ENCODE measurements around the gene SH3TC2.
A peak's percentile ranks its signal among the peaks of the same experiment; 100 is the strongest.

Gene SH3TC2

DNA sequence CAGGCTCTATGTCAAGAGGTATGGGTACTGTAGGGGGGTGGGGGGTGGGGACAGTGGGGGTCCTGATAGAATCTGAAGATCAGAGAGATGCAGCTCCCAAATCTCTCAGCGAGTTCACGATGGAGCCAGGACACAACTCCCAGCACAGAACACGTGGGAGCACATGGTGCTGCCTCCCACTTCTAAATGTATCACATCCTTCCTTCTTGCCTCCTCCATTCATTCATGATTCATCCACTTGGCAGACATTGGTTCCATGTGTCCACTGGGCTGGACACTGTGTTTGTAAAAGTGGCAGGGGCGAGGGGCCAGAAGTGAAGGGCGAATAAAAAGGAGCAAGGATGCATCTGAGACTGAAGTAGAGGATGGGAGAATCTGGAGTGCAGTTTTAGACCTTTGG is 33.9 kb downstream of the SH3TC2 start:
- no peak for DNase-seq (ENCODE audit: low spot score)

DNA sequence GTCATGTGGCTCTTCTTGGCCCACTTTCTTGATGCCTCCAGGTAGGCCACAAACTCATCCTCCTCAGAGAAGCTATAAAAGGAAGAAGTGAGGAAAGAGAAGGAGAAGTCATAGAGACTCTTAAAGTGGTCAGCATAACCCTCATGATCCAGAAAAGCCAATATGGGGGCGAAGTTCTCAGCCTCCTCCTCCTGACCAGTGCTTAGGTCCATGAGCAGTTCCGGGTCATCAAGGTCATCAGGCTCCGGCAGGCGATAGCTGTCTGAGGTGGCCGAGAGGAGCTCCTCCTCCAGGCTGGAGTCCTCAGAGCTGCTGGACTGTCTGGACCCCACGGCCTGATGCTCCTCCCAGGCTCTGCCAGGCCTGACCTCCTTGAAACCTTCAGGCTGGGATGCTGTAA is 34.7 kb downstream of the SH3TC2 start:
- DNase-seq (ENCODE audit: low spot score), result no peak

DNA sequence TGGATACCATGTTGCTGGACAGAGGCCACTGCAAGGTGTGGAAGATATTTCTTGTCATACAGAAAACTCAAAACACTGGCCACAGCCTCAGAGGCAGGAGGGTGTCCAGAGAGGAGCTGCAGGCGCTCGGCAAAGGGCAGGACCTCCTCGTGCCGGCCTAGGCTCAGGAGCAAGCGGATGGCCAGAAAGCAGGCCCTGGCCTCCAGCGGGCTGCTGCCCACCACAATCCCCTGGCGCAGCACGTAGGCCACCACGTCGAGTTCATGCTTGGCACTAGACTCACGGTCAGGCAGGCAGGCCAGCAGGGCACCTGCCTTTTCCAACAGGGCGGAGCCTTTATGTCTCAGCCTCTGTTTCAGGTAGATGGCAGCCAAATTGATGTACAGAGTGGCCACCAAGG is 35.2 kb downstream of the SH3TC2 start:
- DNase-seq (ENCODE audit: low spot score), result no peak

DNA sequence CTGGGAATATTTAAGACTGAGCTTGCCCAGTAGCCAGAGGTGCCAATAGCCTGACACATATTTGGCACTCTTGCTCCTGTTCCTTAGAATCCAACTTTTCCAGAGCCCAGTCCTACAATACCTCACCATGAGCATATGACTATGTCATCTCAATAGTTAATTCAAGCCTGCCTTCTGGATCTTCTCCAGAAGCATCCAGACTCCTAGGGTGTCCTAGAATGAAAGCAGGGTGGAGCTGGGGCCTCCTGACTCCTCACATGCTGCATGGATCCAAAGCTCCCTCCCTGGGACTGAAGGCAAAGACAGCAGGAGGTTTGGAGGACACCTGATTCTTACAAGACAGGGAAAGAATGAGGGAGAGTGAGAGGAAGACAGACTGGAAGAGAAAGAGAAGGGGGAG is 37.9 kb downstream of the SH3TC2 start:
- no peak for DNase-seq (ENCODE audit: low spot score)

DNA sequence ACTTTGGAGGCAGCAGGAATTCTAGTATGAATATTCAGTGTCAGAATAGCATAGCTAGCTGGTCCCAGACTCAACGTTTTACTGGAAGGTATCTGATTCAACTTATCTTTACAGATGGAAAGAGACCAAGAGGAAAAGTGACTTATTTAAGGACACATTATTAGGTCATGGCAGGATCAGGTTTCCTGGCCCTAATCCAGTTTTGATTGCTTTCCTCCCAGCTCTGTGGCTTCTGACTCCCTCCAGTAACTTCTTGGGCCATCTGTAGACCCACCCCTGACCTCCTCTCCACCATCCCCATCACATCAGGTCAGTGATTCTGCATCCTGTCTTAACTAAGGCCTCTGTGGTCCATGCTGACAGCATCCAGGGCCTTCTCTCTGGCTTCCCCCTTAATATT is 38.4 kb downstream of the SH3TC2 start:
- peak; percentile 22 for DNase-seq (ENCODE audit: low spot score)

DNA sequence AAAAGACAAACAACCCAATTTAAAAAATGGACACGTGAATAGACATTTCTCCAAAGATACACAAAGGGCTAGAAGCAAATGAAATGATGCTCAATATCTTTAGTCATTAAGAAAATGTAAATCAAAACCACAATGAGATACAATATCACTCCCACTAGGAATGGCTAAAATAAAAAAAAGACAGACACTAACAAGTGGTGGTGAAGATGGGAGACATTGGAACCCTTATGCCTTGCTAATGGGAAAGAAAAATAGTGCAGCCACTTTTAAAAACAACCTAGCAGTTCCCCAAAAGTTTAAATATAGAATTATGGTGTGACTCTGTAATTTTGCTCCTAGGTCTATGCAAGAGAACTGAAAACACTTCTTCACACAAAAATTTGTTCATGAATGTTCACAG is 40.7 kb downstream of the SH3TC2 start:
- DNase-seq (ENCODE audit: low spot score), result no peak

DNA sequence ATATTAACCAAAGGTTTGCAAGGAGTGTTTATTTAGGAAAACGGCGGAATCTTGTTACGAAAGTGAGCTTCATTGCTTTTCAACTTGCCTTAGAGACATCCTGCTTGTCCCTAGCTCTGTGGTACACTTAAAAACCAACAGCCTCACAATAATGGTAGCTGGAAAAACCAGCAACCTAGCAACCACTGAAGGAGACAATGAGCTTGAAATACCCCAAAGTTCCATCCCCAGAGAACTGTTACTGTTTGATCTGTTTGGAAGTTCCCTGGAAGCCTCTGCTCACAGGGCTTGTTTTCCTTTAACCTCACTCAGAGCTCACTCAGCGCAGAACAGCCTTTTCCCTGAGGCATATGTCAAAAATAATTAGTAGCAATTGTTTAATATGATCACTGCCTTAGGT is 43.2 kb downstream of the SH3TC2 start:
- DNase-seq (ENCODE audit: low spot score), result no peak

DNA sequence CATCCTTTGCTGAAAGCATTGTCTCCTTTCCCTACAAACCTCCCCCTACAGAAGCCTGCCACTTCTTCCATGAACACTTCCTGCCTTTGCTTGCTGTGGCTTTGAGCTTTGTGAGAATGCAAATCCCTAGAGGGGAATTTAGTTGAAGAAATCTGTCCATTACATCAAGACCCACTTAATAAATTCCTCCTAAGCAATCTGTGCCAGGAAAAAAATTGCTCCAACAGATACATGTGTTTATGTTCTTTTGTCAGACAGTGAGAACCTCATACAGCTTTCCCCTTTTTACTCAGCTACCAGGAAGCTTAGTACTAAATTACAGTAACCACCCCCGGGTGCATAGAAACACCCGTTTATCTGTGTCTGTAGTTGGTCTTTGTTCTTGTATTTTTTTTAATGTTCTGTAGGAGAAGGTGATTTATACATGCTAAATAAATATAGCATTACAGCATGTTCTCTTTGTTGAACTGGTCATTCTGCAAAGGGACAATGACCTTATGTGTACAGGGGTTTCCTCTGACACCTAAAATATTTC is 43.9 kb downstream of the SH3TC2 start:
- DNase-seq (ENCODE audit: low spot score), result no peak

DNA sequence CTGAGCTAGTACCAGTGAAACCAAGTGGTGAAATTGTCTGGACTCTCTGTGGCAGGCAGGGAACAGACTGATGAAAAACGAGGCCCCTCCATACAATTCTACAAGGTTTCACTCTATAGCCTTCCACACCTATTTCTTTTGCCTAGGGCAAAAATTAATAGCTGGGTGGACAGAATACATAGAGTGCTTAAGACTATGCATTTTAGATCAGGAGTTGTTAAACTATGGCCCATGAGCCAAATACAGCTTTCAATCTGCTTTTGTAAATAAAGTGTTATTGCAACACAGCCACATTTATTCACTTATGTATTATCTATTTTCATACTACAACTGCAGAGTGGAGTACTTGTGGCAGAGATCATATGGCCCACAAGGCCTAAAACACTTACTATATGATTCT is 45.2 kb downstream of the SH3TC2 start:
- DNase-seq (ENCODE audit: low spot score), result no peak

DNA sequence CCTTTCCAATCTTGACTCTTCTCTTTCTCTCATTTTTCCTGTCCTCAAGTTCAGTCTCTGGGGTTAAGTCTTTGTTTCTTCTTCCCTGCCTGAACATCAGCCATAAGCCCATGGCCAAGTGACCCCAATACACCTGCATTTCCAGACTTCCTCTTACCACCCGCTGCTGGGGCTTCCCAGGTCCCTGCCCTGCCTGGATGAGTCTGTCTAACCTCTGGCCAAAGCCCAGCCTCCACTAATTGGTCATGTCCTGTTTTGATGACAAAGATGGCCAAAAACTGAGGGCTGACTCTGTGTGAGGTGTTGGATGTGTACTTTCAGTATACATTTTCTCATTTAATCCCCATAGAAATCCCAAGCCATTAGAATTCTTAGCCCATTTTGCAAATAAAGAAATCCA is 47.3 kb downstream of the SH3TC2 start:
- no peak for DNase-seq (ENCODE audit: low spot score)

DNA sequence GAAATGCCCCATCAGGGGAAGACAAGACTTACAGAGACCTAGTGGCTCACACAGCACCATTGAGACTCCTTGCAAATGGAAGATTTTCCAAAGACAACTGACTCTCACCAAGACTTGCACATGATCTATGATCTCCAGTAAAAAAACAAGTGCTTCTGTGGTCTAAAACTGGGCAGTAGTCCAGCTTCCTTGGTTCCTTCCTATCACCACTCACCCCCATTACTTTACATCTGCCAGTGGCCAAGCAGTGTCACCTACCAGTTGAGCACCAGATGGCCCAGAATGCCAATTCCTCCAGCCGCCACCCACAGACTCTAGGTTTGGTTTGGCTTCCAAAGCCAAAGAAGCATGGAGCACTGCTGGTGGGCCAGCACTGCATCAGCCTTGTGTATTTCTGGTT is 47.7 kb downstream of the SH3TC2 start:
- DNase-seq (ENCODE audit: low spot score), result no peak

DNA sequence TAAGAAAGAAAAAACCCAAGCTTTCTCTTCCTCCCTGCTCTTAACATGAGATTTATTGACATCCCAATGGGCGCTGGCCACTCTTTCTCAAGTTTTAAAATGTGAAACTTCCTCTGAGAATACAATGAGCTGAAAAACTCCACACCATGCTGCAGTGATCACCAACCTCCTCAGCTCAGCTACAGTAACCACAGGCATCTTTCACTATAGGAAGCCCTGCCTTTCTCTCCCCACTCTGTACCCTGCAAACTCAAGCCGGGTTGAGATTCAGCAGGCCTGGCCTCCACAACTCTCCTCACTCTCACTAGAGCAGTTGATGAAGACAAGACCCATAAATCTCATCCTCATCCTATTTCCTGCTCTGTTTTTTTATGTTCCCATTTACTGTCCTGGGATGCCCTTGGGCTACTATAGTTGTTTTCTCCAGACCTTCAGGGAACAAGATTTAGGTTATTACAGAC is 48.3 kb downstream of the SH3TC2 start:
- DNase-seq (ENCODE audit: low spot score), result no peak

DNA sequence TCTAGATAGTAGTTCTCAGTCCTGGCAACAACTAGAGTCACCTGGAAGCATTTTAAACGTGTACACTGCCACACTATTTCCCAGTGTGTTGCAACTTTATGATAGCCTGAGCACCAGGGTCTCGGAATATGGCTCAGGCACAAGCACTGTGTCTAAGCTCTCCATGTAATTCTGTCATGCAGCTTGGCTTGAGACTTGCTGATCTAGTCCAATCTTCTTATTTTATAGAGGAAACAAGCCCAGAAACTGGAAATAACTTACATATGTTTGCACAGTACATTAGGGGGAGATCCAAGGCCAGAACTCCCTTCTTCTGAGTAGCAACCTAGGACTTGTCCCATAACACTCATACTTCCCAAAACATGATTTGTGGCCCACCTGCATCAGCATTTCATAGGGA is 49.1 kb downstream of the SH3TC2 start:
- no peak for DNase-seq (ENCODE audit: low spot score)

DNA sequence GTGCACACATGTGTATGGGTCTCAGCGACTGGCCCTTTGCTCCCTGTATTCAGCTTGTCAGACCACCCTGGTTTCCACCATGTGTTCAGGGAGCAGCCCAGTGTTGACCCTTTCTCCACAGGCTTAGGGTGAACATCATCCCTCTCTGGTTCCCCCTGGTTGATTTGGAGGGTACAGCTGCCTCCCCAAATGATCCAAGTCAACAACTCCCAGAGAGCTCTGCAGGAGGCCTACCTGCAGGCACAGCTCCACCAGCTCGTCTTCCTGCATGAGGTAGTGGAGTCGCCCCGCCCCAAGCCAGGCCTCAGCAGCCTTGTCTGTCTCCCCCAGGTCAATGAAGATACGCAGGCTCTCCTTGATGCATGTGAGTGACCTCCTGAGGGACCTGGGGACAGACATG is 50.5 kb downstream of the SH3TC2 start:
- no peak for DNase-seq (ENCODE audit: low spot score)

DNA sequence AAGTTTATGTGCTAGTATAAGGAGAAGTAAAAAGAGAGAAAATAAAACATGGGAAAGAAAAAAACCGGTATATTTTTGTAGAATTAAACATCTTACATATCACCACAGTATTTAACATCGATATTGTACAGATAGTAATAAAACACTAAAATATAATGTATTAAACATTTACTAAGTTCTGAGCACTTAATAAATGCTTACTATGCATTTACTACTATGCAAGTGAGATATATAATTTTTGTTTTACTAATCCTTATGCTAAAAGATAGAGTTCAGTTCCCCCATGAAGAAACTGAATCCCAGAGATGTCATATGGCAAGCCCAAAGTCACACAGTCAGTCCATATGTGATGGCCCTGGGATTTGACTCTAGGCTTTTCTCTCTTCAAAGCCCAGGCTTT is 51.1 kb downstream of the SH3TC2 start:
- DNase-seq (ENCODE audit: low spot score), result no peak

DNA sequence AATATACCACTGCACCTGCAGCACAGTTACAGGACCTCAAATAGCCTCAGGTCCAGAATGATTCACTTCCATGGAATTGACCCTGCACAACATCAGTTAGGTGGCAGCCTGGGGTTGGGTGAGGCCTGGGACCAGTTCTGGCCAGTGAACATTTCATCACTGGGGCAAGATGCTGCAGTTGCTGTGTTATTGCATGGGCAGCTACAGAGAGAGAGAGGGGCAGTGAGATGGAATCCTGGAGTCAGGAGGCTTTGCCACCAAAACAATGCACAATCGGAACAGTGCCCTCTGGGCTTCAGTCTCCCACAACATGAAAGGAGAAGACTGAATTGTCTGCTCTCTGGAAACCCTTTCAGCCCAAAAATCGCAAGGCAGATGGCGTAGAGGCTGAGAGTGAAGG is 51.8 kb downstream of the SH3TC2 start:
- no peak for DNase-seq (ENCODE audit: low spot score)

DNA sequence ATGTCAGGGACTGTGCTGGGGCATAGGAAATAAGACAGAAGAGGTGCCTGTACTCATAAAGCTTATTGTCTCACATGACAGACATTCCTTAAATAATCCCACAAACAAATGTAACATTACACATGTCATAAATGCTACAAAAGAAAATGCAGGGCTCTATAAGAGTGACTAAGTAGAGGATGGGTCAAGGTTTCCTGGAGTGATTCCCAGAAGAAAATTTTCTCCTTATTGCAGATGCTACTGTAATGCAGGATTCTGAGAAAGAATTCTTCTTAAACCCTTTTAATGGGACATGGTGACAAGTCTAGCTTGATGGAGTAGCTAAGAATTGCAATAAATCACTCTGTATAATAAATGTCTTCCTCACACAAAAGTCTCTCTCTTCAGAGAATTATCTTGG is 55.7 kb downstream of the SH3TC2 start:
- DNase-seq (ENCODE audit: low spot score), result peak; percentile 49

DNA sequence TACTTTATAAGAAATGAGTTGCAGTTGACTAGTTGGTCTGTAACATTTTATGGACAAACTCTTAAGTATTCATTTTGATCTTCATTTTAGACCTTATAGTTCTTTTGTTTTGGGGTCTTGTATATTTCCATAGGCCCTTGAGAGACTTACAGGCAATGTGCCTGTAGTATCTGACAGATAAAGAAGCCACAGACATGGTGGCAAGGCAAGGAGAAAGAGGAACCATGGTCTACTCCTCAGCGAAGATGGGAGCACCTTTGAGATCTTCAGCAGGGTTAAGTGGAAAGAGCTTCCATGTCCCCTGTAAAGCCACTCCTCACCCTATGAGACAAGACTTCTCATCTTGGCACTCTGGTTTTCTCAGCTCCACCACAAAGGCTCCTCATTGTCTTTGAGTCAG is 56.4 kb downstream of the SH3TC2 start:
- no peak for DNase-seq (ENCODE audit: low spot score)

DNA sequence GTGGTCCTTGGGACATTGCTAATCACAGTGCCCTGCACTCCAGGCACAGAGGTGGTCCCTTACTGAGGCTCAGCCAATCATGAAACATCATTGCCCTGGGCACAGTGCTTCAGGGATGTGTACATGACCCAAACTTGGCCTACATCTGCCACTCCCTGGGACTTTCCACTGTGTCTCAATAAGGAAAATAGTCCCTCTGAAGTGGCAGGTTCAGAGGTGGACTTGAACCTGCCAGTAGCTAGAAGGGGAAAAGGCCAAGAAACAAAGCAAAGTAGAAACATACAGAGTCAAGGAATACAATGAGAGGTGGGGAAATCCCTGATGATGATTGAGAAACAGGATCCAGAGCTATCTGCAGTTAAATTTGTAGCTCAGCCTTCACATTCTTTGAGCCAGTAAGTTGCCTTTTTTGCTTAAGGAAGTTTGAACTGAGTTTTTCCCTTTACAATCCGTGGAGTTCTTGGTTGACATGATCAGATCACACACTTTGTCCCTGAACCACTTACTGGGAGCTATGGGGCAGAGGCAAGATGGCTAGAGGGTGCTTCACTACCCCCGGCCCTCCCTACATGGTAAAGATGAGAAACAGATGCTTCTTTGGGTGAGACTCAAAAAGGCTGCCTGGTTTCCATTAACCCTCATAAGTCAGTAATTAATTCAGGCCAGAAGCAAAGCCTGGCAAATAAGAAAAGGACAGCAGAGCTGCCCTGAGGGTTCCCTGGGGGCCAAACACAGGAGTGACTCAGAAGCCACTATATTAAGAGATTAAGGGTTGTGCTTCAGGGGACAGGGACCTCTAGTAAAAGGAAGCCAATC is 57.6 kb downstream of the SH3TC2 start:
- DNase-seq (ENCODE audit: low spot score), result peak; percentile 37

DNA sequence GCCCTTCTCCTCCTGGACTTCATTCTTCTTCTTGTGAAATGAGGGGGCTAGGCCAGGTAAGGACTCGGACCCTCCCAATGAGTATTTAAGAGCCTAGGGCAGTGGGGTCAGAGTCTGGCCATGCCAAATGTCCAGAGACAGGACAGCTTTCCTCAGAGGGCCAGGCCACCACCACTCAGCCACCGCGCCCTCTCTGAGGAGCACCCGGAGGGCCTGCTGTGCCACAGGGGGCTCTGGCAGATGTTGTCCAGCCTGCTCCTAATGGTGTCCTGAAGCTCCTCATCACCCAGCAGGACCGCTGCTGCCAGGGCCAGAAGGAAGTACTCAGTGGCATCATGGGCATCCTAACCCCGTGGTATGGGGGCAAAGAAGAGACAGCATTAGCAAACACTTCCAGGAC is 58.3 kb downstream of the SH3TC2 start:
- DNase-seq (ENCODE audit: low spot score), result no peak

DNA sequence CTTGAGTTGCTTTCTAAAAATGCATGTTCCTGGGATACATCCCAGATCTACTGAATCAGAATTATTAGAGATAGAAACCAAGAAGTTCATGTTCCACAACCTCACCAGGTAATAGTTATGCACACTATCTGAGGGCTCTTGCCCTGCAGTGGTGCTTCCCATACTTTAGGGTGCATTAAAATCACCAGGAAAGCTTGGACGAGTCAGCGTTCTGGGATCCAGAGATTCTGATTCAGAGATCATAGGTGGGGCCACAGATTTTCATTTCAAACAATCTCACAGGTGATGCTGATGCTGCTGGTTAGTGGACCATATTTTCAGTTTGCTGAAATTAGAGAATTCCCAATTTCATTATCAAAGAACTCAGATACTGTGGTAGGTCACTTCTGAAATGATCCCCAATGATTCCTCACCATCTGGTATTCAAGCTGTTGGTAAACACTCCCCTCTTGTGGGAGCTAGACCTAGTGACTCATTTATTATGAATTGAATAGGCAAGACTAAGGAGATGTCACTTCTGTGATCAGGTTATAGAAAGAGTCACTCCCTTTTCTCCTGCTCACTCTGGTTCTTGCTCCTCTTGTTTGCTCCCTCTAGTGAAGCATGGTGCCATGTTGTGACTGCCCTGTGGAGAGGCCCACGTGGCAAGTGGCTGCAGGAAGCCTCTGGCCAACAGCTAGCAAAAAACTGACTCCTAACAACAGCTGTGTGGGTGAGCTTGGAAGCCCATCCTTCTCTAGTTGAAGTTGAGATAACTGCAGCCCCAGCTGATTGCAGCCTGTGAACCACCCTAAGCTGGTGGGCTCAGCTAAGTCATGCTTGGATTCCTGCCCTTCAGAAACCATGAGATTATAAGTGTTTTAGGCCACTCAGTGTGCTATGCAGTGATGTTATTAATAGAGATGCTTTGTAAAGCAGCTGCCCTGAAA is 59.8 kb downstream of the SH3TC2 start:
- peak; percentile 29 for DNase-seq (ENCODE audit: low spot score)

DNA sequence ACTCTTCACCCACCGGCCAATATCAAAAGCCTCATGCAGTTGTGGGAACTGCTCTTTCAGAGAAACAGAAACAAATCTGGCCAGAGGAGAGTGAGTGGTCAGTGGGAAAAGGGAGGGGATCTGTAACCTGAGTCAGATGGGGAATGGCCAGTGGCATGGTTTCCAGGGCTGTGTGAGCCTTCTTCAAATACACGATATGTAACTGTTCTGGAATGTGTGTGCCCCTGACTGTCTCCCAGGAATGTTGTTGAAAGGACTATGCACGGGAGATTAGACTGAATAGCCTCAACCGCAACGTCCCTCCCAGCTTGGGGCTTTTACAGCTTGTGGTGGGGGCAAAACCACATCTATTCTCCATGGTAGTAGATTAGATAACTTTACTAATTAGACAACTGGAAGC is 60.8 kb downstream of the SH3TC2 start:
- DNase-seq (ENCODE audit: low spot score), result peak; percentile 93

DNA sequence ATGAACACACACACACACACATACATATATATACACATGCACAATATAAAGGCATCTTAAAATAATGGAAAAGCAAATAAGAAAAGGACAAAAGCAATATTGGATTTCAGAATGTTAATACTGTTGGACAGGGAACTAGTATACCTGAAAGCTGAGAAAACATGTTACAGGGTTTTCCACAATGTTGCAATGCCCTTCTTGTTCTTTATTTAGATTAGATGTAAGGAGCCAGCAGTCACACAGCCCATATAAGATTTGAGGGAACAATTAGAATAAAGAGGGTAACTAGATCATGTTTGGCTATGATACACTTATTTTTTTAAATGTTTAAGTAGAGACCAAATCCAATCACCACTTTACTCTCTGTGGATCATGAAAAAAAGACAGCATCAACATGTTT is 61.7 kb downstream of the SH3TC2 start:
- no peak for DNase-seq (ENCODE audit: low spot score)
